ENCODE results near the gene ISYNA1. TPM values are rescaled to one million over a fixed set of nuclear protein-coding genes. Genes with fewer than 3 reads are reported as not detected.

The ISYNA1 gene
- total and polyA plus RNA-seq, 2 donors (not counting 1 experiment from before 2014, with no cell fraction given), result 22.6 to 28.3 TPM

GRCh38 chr19:18416778-18417249, 21.1 kb downstream of the ISYNA1 start:
- H2AFZ ChIP-seq (ENCODE audit: insufficient read depth, low read depth, low read length, poor library complexity, severe bottlenecking), result no peak overlapping the region
- POLR2A ChIA-PET, result interaction anchor here (0.5 to 0.8 kb wide), 4 partner anchors 28 to 416 kb away, joined by 3 to 4 read pairs (median 3); no protein-coding TSS in a partner anchor

More at GRCh38 chr19:18416778-18417249, 21.1 kb downstream of the ISYNA1 start:
- intact Hi-C loops (cut with micrococcal nuclease), result no loop called here
- H4K20me1 ChIP-seq (ENCODE audit: control insufficient read depth, insufficient read depth, low read length, poor library complexity, severe bottlenecking), result peaks cover 35% of the 10 kb centered on the region
- no peaks in the 10 kb centered on the region for H3K36me3 ChIP-seq (replicated peaks in 1 of 2; ENCODE audit: control extremely low read depth in 1 of 2, control insufficient read depth in 1 of 2, extremely low read depth in 1 of 2, insufficient read depth in 2 of 2, low read length in 1 of 2)
- H3K4me3 ChIP-seq (ENCODE audit: control extremely low read depth in 1 of 5, extremely low read depth in 1 of 5, insufficient read depth in 1 of 5, low read depth in 2 of 5, low read length in 4 of 5), result peak overlapping the region in 2 of 5 experiments; percentile 11 to 23
- WGBS (ENCODE audit: insufficient coverage), result 3% methylated on average over 40 of the region's 44 CpGs
- peaks cover 8% of the 10 kb centered on the region for H3K79me2 ChIP-seq (ENCODE audit: control insufficient read depth, insufficient read depth, low read length)
- H3K27ac ChIP-seq (ENCODE audit: low read length in 2 of 2), result no peak overlapping the region
- peaks cover 59 to 63% of the 10 kb centered on the region in 2 donors for H3K4me1 ChIP-seq (ENCODE audit: control insufficient read depth in 2 of 2, insufficient read depth in 2 of 2, low read length in 2 of 2)
- Mint-ChIP-seq H3K4me1 (peaks cover 56% of the 10 kb centered on the region), H3K27ac (peak overlapping the region; percentile 70), H3K4me3 (peak overlapping the region; percentile 78), H3K9me3 (ENCODE audit: insufficient read depth) (no peaks in the 10 kb centered on the region), H3K27me3 (peaks cover 43% of the 10 kb centered on the region)
- no peak for TF ChIP-seq EZH2 (IDR thresholded peaks at IDR 0.05; ENCODE audit: borderline replicate concordance, insufficient read depth, low read depth, low read length, poor library complexity, severe bottlenecking)
- TF ChIP-seq CTCF (IDR thresholded peaks at IDR 0.05), result no peak
- peak overlapping the region; percentile 97 for H3K4me2 ChIP-seq (replicated peaks; ENCODE audit: low read depth, low read length, poor library complexity, severe bottlenecking)
- CTCF ChIA-PET, result interaction anchor here (9.3 kb wide), 1 partner anchor 29 kb away, joined by 196 read pairs; the partner anchor contains the start of gene GDF15
- peaks cover 0 to 28% (median 0%) of the 10 kb centered on the region in 3 donors for H3K9me3 ChIP-seq (ENCODE audit: control extremely low read depth in 1 of 3, control insufficient read depth in 2 of 3, insufficient read depth in 1 of 3, low read length in 2 of 3)
- peak; percentile 70 for DNase-seq
- no peak for ATAC-seq (ENCODE audit: low read depth)
- peaks cover 0 to 62% (median 35%) of the 10 kb centered on the region in 4 experiments for H3K27me3 ChIP-seq (replicated peaks in 1 of 4; ENCODE audit: control extremely low read depth in 1 of 4, control insufficient read depth in 3 of 4, insufficient read depth in 4 of 4, low read length in 3 of 4)
- H3K9ac ChIP-seq (ENCODE audit: low read length), result peak overlapping the region; percentile 39
